ENCODE measurements around the gene CCDC97.
"Not testable (repeated sequence)": the region's sequence is repeated elsewhere in the genome, so short reads cannot be mapped to it uniquely, and the experiment has no call there.

CCDC97 gene

GRCh38 chr19:41339936-41340335, 30.0 kb downstream of the CCDC97 start:
- no peak for DNase-seq (ENCODE audit: low spot score)

GRCh38 chr19:41341669-41342490, 31.9 kb downstream of the CCDC97 start:
- no peak for DNase-seq (ENCODE audit: low spot score)

GRCh38 chr19:41344162-41344561, 34.2 kb downstream of the CCDC97 start:
- no peak for DNase-seq (ENCODE audit: low spot score)

- DNase-seq (ENCODE audit: low spot score) = not testable (repeated sequence)
Observed at GRCh38 chr19:41346916-41347315, 36.9 kb downstream of the CCDC97 start.

GRCh38 chr19:41350735-41351338, 40.9 kb downstream of the CCDC97 start:
- no peak for DNase-seq (ENCODE audit: low spot score)

- DNase-seq (ENCODE audit: low spot score) = peak; percentile 87
Observed at GRCh38 chr19:41351339-41352245, 41.6 kb downstream of the CCDC97 start.

- no peak for DNase-seq (ENCODE audit: low spot score)
Observed at GRCh38 chr19:41352279-41352608, 42.3 kb downstream of the CCDC97 start.

GRCh38 chr19:41352609-41353465, 42.9 kb downstream of the CCDC97 start:
- DNase-seq (ENCODE audit: low spot score) = peak; percentile 76

- peak; percentile 96 for DNase-seq (ENCODE audit: low spot score)
Observed at GRCh38 chr19:41353466-41354342, 43.7 kb downstream of the CCDC97 start, which contains the start of gene TGFB1. TSS of gene TGFB1 (minus strand) at chr19:41353922. CDS start at chr19:41353044, 878 bp downstream.

GRCh38 chr19:41354343-41354953, 44.5 kb downstream of the CCDC97 start:
- DNase-seq (ENCODE audit: low spot score) = no peak

- DNase-seq (ENCODE audit: low spot score) = no peak
Observed at GRCh38 chr19:41355035-41355434, 45.1 kb downstream of the CCDC97 start.

GRCh38 chr19:41355802-41356201, 45.8 kb downstream of the CCDC97 start:
- DNase-seq (ENCODE audit: low spot score) = no peak

- DNase-seq (ENCODE audit: low spot score) = peak; percentile 51
Observed at GRCh38 chr19:41356984-41357739, 47.2 kb downstream of the CCDC97 start.

- DNase-seq (ENCODE audit: low spot score) = no peak
Observed at GRCh38 chr19:41357746-41358145, 47.8 kb downstream of the CCDC97 start.

- no peak for DNase-seq (ENCODE audit: low spot score)
Observed at GRCh38 chr19:41359741-41360140, 49.8 kb downstream of the CCDC97 start.

GRCh38 chr19:41362143-41362847, 52.3 kb downstream of the CCDC97 start:
- DNase-seq (ENCODE audit: low spot score) = no peak

- DNase-seq (ENCODE audit: low spot score) = no peak
Observed at GRCh38 chr19:41363371-41363752, 53.4 kb downstream of the CCDC97 start.

- peak; percentile 99 for DNase-seq (ENCODE audit: low spot score)
Observed at GRCh38 chr19:41363753-41364523, 54.0 kb downstream of the CCDC97 start, which contains the start of gene B9D2. TSS of gene B9D2 (minus strand) at chr19:41364149. CDS start at chr19:41363519, 630 bp downstream.

All from CD4-positive, alpha-beta T cell treated with Interleukin-2 at 100 ng/mL for 4 hours (primary cell).